HCT116 (cell line): ENCODE measurements around the gene IFNA14. TPM values are rescaled to one million over a fixed set of nuclear protein-coding genes. Genes with fewer than 3 reads are reported as not detected.

Source experiments
- ATAC-seq: fragments of 200-7000 bp; cut with Tn5 transposase; 2 replicates; pipeline ENCODE4 v1.9.1; 2020; ENCODE audit warnings: mild to moderate bottlenecking, moderate library complexity
- BruUV-seq: library from RNA; stranded (reverse); fragments of 400-500 nt; replicated peaks from 2 replicates; lab custom pipeline; 2021; lab: Mats Ljungman, UMichigan
- CTCF ChIA-PET: fragments of 300-600 bp; sonication (Branson Sonifier 250); formaldehyde crosslinking; loops from one replicate; lab custom pipeline; 2021; ENCODE audit warnings: antibody characterized with exemption; lab: Charles Lee
- POLR2A ChIA-PET: fragments of 300-600, 350-600 bp; sonication (Branson Sonifier 250); formaldehyde crosslinking; loops from one replicate; lab custom pipeline; 2021; ENCODE audit warnings: antibody characterized with exemption; lab: Charles Lee
- RAD21 ChIA-PET, 2 experiments: fragments of 300-600 bp; sonication (Branson Sonifier 250); formaldehyde crosslinking; loops; one replicate each; lab custom pipeline; 2023; ENCODE audit warnings: low total read pairs in 2 of 2; ENCODE audit not compliant: uncharacterized antibody in 2 of 2, unreplicated experiment in 2 of 2, low non-redundant PET in 1 of 2; lab: Charles Lee
- DNase-seq: peaks from one replicate; pipeline ENCODE4 v3.0.0-alpha.2; 2010; ENCODE audit warnings: low read depth, low spot score
- H2AFZ ChIP-seq: fragments of 200-600 bp; shearing (Covaris generic), sonication (generic); 2 replicates; pipeline ENCODE4 v1.6.1; 2017; ENCODE audit warnings: low read depth, mixed run types, mixed read lengths, antibody characterized with exemption, low read length; ENCODE audit not compliant: poor library complexity, severe bottlenecking
- H3K27ac ChIP-seq: 2 replicates; pipeline ENCODE4 v1.5.1; 2012; ENCODE audit warnings: low read depth, low read length
- H3K27me3 ChIP-seq: fragments of 200-600 bp; sonication (generic); 2 replicates; pipeline ENCODE4 v1.6.1; 2016; ENCODE audit warnings: mixed run types, low read length, mixed read lengths; ENCODE audit not compliant: insufficient read depth
- H3K36me3 ChIP-seq, 2 experiments: fragments of 200-500 bp in 1 of 2; fragments of 200-600 bp in 1 of 2; sonication (Bioruptor generic) in 1 of 2; sonication (generic) in 1 of 2; 2 replicates each; pipeline versions ENCODE4 v1.5.1 to v1.6.1; 2014 to 2016; ENCODE audit warnings: low read length in 2 of 2, inconsistent platforms in 1 of 2, mixed read lengths in 1 of 2, mixed run types in 1 of 2; ENCODE audit not compliant: insufficient read depth in 2 of 2, control insufficient read depth in 1 of 2
- H3K4me1 ChIP-seq, 2 experiments: fragments of 200-600 bp in 1 of 2; sonication (generic) in 1 of 2; 2 replicates each; pipeline versions ENCODE4 v1.5.1 to v1.6.1; 2012 to 2017; ENCODE audit warnings: low read length in 2 of 2, inconsistent platforms in 1 of 2, mild to moderate bottlenecking in 1 of 2, mixed read lengths in 1 of 2, mixed run types in 1 of 2, moderate library complexity in 1 of 2; ENCODE audit not compliant: insufficient read depth in 2 of 2, control insufficient read depth in 1 of 2
- H3K4me2 ChIP-seq: fragments of 200-600 bp; sonication (generic); 2 replicates; pipeline ENCODE4 v1.6.1; 2017; ENCODE audit warnings: mixed run types, low read length, mixed read lengths
- H3K4me3 ChIP-seq, 2 experiments: fragments of 200-600 bp in 1 of 2; sonication (generic) in 1 of 2; replicated peaks in 1 of 2; 2 replicates each; pipeline ENCODE4 v1.5.1; 2011 to 2016; ENCODE audit warnings: low read length in 2 of 2, control low read depth in 1 of 2, low read depth in 1 of 2, mild to moderate bottlenecking in 1 of 2, mixed read lengths in 1 of 2, mixed run types in 1 of 2
- H3K79me2 ChIP-seq: fragments of 200-600 bp; sonication (generic); 2 replicates; pipeline ENCODE4 v1.6.1; 2017; ENCODE audit warnings: mild to moderate bottlenecking, mixed run types, low read length, moderate library complexity, mixed read lengths; ENCODE audit not compliant: insufficient read depth
- H3K9ac ChIP-seq: fragments of 200-600 bp; sonication (generic); 2 replicates; pipeline ENCODE4 v1.6.1; 2016; ENCODE audit warnings: low read length, mixed read lengths
- H3K9me2 ChIP-seq: fragments of 200-600 bp; sonication (generic), shearing (Covaris generic); 2 replicates; pipeline ENCODE4 v1.6.1; 2017; ENCODE audit warnings: mixed run types, mild to moderate bottlenecking, moderate library complexity; ENCODE audit not compliant: insufficient read depth
- H3K9me3 ChIP-seq, 2 experiments: fragments of 200-500 bp in 1 of 2; fragments of 200-600 bp in 1 of 2; sonication (Bioruptor generic) in 1 of 2; sonication (generic) in 1 of 2; 2 replicates each; pipeline ENCODE4 v1.6.1; 2014 to 2017; ENCODE audit warnings: low read length in 2 of 2, mixed read lengths in 2 of 2, inconsistent platforms in 1 of 2, low read depth in 1 of 2, mild to moderate bottlenecking in 1 of 2, mixed run types in 1 of 2, moderate library complexity in 1 of 2; ENCODE audit not compliant: control insufficient read depth in 1 of 2, insufficient read depth in 1 of 2
- H4K20me1 ChIP-seq: fragments of 200-600 bp; sonication (generic), shearing (Covaris generic); 2 replicates; pipeline ENCODE4 v1.6.1; 2017; ENCODE audit warnings: mixed run types, mild to moderate bottlenecking, moderate library complexity; ENCODE audit not compliant: insufficient read depth
- CBX3 ChIP-seq: IDR thresholded peaks from 2 replicates; pipeline ENCODE4 v1.6.1; 2012; ENCODE audit warnings: low read depth
- CEBPB ChIP-seq: IDR thresholded peaks from 2 replicates; pipeline ENCODE4 v1.6.1; 2012; ENCODE audit warnings: low read depth
- CTCF ChIP-seq, 3 experiments: fragments of 200-600 bp in 1 of 3; sonication (generic) in 1 of 3; IDR thresholded peaks in 2 of 3; conservative IDR thresholded peaks in 1 of 3; 2 replicates each; pipeline ENCODE4 v1.5.1; 2012 to 2017; ENCODE audit warnings: low read depth in 2 of 3, low read length in 2 of 3, antibody characterized with exemption in 1 of 3, borderline replicate concordance in 1 of 3, control low read depth in 1 of 3, mild to moderate bottlenecking in 1 of 3, mixed read lengths in 1 of 3, mixed run types in 1 of 3, moderate library complexity in 1 of 3; ENCODE audit not compliant: insufficient read depth in 1 of 3
- ELF1 ChIP-seq: IDR thresholded peaks from 2 replicates; pipeline ENCODE4 v1.6.1; 2012; ENCODE audit warnings: low read depth, borderline replicate concordance
- EZH2 ChIP-seq: fragments of 200-600 bp; sonication (generic); IDR thresholded peaks from 2 replicates; pipeline ENCODE4 v1.6.1; 2017; ENCODE audit warnings: antibody characterized with exemption, mixed run types
- FOSL1 ChIP-seq: IDR thresholded peaks from 2 replicates; pipeline ENCODE4 v1.6.1; 2012; ENCODE audit warnings: low read depth
- MAX ChIP-seq: IDR thresholded peaks from 2 replicates; pipeline ENCODE4 v1.6.1; 2012
- POLR2A ChIP-seq: IDR thresholded peaks from 2 replicates; pipeline ENCODE4 v1.7.0; 2011; ENCODE audit warnings: borderline replicate concordance; ENCODE audit not compliant: insufficient read depth, insufficient read length; ENCODE audit errors: extremely low read depth
- POLR2AphosphoS5 ChIP-seq: IDR thresholded peaks from 2 replicates; pipeline ENCODE4 v1.6.1; 2011; ENCODE audit warnings: mild to moderate bottlenecking, low read depth, low read length, moderate library complexity
- REST ChIP-seq: IDR thresholded peaks from 2 replicates; pipeline ENCODE4 v1.6.1; 2012; ENCODE audit warnings: low read depth
- SIN3A ChIP-seq: IDR thresholded peaks from 2 replicates; pipeline ENCODE4 v1.6.1; 2012; ENCODE audit warnings: low read depth
- SP1 ChIP-seq: IDR thresholded peaks from 2 replicates; pipeline ENCODE4 v1.6.1; 2012; ENCODE audit warnings: low read depth
- TCF7L2 ChIP-seq: IDR thresholded peaks from 2 replicates; pipeline ENCODE4 v1.7.0; 2011; ENCODE audit warnings: borderline replicate concordance, inconsistent platforms; ENCODE audit not compliant: insufficient read depth, insufficient read length; ENCODE audit errors: extremely low read depth
- YY1 ChIP-seq: IDR thresholded peaks from 2 replicates; pipeline ENCODE4 v1.6.1; 2011; ENCODE audit warnings: low read length, low read depth, moderate library complexity, mild to moderate bottlenecking; ENCODE audit not compliant: insufficient replicate concordance; ENCODE audit errors: extremely low read depth
- ZBTB33 ChIP-seq: IDR thresholded peaks from 2 replicates; pipeline ENCODE4 v1.6.1; 2011; ENCODE audit warnings: mild to moderate bottlenecking, low read length, moderate library complexity; ENCODE audit not compliant: insufficient replicate concordance; ENCODE audit errors: extremely low read depth
- ZFX ChIP-seq: fragments of 450-650 bp; IDR thresholded peaks from 2 replicates; pipeline ENCODE4 v1.6.1; 2017
- intact Hi-C: fragments of 100-400 bp; cut with micrococcal nuclease; formaldehyde crosslinking; loops from 2 replicates; pipeline ENCODE4 v1.10.0; 2022
- total RNA-seq: library from RNA; stranded (reverse); gene quantifications from one replicate; pipeline ENCODE4 v1.2.1, GENCODE V29; 2021; ENCODE audit not compliant: unreplicated experiment

Gene IFNA14
- total RNA-seq, 1 experiment from 2014 or later: not detected

- no peak overlapping the region for H2AFZ ChIP-seq
- H4K20me1 ChIP-seq: no peaks in the 10 kb centered on the region
- no peak overlapping the region for H3K27ac ChIP-seq
- H3K4me1 ChIP-seq: no peaks in the 10 kb centered on the region
- ChIA-PET RAD21 (no interaction called here), CTCF (interaction anchor here (2.5 kb wide), 1 partner anchor 28 kb away, joined by 7 read pairs; no protein-coding TSS in a partner anchor), POLR2A (no interaction called here)
- H3K4me2 ChIP-seq: no peak overlapping the region
- no peak overlapping the region for H3K9ac ChIP-seq
- intact Hi-C loops: no loop called here
- H3K4me3 ChIP-seq: no peak overlapping the region
- no peaks in the 10 kb centered on the region for H3K9me2 ChIP-seq
- H3K9me3 ChIP-seq: no peaks in the 10 kb centered on the region
- no peak for DNase-seq
- no peaks in the 10 kb centered on the region for H3K27me3 ChIP-seq
- no peaks in the 10 kb centered on the region for H3K36me3 ChIP-seq
- no peaks in the 10 kb centered on the region for H3K79me2 ChIP-seq
- TF ChIP-seq POLR2AphosphoS5 (no peak), ZFX (no peak), CEBPB (no peak), CTCF (IDR thresholded peaks at IDR 0.05 in 2 of 3, conservative IDR thresholded peaks at IDR 0.05 in 1 of 3; ENCODE audit: borderline replicate concordance in 1 of 3, insufficient read depth in 1 of 3, low read depth in 2 of 3, low read length in 2 of 3) (no peak), EZH2 (no peak), FOSL1 (no peak), ZBTB33 (no peak), YY1 (no peak), CBX3 (no peak), SIN3A (no peak), MAX (no peak), TCF7L2 (no peak), SP1 (no peak), REST (no peak), ELF1 (no peak), POLR2A (no peak)
- TF ChIP-seq, all 23 proteins: peak for 0
- ATAC-seq: no peak
- no TSS peak for BruUV-seq
Measured at GRCh38 chr9:21281275-21281674, 41.5 kb upstream of the IFNA14 start.
